Effector memory CD8-positive, alpha-beta T cell (primary cell): ENCODE measurements around the gene MTCH1.

Source experiments
- ATAC-seq: fragments of 150-1000 bp; cut with Tn5 transposase; replicated peaks from 2 replicates; pipeline ENCODE4 v1.10.0; 2021; ENCODE audit warnings: mild to moderate bottlenecking, moderate library complexity
- DNase-seq, 3 experiments: peaks; one replicate each; pipeline ENCODE4 v3.0.0; 2021
- H3K27ac Mint-ChIP-seq, 2 donors: one replicate each; pipeline ENCODE4 v1.8.0; 2022; ENCODE audit warnings: mild to moderate bottlenecking in 2 of 2, mixed read lengths in 2 of 2, moderate library complexity in 2 of 2
- H3K27me3 Mint-ChIP-seq, 2 donors: one replicate each; pipeline ENCODE4 v1.8.0; 2022; ENCODE audit warnings: mixed read lengths in 2 of 2
- H3K36me3 Mint-ChIP-seq: one replicate; pipeline ENCODE4 v1.8.0; 2022; ENCODE audit warnings: mild to moderate bottlenecking, moderate library complexity, mixed read lengths; ENCODE audit not compliant: insufficient read depth
- H3K4me1 Mint-ChIP-seq, 2 donors: one replicate each; pipeline ENCODE4 v1.8.0; 2022; ENCODE audit warnings: low read depth in 2 of 2, mixed read lengths in 2 of 2
- H3K4me3 Mint-ChIP-seq, 2 donors: one replicate each; pipeline ENCODE4 v1.8.0; 2022; ENCODE audit warnings: mild to moderate bottlenecking in 2 of 2, mixed read lengths in 2 of 2, moderate library complexity in 2 of 2
- H3K9me3 Mint-ChIP-seq, 2 donors: one replicate each; pipeline ENCODE4 v1.8.0; 2022; ENCODE audit warnings: mixed read lengths in 2 of 2

MTCH1 gene

DNA sequence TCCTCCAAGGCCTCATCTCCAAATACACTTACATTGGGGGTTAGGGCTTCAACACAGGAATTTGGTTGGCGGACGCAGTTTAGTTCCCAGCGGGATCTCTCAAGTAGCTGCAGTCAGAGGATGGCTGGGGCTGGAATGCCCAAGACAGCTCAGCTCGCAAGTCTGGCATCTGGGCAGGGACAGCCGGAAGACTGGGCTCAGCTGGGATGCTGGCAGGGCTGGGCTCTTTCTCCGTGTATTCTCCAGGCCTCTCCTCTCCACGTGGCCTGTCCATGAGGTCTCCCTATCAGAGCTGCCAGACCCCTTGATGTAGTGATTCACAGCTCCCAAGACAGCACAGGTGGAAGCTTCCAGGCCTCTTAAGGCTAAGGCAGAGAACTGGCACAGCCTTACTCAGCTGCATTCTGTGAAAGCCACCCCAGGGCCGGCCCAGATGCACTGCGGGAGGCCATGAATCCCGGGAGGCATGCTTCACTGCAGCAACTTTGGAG is 24.5 kb upstream of the MTCH1 start:
- no peak overlapping the region for H3K27ac Mint-ChIP-seq
- DNase-seq: no peak

DNA sequence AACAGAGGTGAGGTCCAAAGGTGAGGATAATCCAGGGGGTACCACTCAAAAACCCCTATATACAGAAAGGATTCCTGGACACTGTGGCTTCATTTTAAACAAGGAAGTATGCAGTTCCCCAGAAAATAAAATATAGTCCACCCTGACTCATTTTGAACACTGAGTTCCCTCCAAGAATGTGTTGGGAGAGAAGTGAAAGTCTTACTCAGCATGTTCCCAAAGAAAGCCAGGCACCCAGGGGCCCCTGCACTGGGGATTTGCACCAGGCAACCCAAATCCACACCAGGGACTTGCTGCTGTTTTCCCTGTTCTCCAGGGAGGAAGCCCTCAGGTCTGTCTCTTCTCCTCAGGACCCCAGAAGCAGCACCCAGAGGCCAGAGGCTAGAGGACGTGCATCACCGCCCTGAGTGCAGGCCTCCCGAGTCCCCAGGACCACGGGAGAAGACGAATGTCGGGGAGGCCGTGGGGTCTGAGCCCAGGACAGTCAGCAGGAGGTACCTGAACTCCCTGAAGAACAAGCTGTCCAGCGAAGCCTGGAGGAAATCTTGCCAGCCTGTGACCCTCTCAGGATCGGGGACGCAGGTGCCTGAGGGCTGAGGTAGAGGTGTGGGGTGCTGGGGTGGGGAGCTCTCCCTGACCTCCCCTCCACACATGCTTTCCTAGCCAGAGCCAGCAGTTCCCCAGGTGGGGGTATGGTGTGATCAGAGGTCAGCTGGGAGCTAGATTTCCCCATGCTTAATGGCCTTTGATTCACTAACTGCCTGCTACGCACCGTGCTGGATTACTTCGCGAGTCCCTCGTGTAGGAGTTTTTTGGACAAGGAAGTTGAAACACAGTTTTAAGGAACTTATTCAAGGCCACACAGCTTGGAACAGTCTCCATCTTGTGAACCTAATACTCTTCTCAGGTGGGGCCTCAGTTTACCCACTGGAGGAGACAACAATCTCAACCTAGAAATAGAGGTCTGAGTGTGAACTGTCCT is 22.8 kb upstream of the MTCH1 start:
- peaks cover 11 to 19% of the 10 kb centered on the region in 2 donors for H3K4me1 Mint-ChIP-seq
- no peak for ATAC-seq
- H3K27ac Mint-ChIP-seq: no peak overlapping the region

More for the DNA sequence above, 24.5 kb upstream of the MTCH1 start:
- peaks cover 3% of the 10 kb centered on the region for H3K36me3 Mint-ChIP-seq
- H3K4me3 Mint-ChIP-seq: no peak overlapping the region
- no peak for ATAC-seq
- H3K9me3 Mint-ChIP-seq: no peaks in the 10 kb centered on the region
- H3K4me1 Mint-ChIP-seq: peaks cover 11 to 17% of the 10 kb centered on the region in 2 donors
- H3K27me3 Mint-ChIP-seq: no peaks in the 10 kb centered on the region

DNA sequence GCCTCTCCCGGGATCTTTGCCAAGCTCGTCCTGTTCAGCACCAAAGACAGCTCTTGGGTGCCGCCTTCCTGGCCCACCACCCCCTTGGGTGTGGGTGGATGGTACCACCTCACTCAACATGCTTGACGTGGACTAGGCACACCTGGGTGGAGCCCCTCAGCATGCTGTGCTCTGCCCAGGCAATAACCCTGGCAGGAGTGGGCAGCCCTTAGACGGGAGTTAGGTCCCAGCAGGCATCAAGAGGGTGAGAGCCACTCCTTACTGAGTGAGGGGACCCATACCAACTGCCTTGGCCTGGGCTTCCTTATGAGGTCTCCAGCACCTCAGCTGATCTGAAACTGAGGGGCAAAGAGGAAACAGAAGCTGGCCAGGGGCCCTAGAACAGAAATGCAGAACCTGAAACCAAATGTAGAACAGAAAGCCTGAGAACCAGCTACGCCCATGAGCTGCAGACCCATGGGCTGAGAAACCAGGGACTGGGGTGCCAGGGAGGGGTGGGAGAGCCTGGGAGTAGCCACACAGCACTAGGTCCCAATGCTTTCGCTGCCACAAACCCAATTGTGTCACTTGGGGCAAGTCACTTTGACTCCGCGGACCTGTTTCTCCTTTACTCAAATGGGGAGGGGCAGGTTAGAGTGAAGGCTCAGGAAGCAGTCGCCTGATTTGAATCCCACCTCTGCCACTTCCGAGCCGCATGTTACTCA is 21.5 kb upstream of the MTCH1 start:
- Mint-ChIP-seq H3K27ac (peak overlapping the region in 1 of 2 donors; percentile 17), H3K9me3 (no peaks in the 10 kb centered on the region), H3K27me3 (no peaks in the 10 kb centered on the region), H3K36me3 (peaks cover 2% of the 10 kb centered on the region), H3K4me1 (peaks cover 11 to 19% of the 10 kb centered on the region in 2 donors), H3K4me3 (peak overlapping the region in 1 of 2 donors; percentile 61)
- DNase-seq (no peak), ATAC-seq (peak; percentile 27)

More for the DNA sequence above, 22.8 kb upstream of the MTCH1 start:
- Mint-ChIP-seq H3K27me3 (no peaks in the 10 kb centered on the region), H3K9me3 (no peaks in the 10 kb centered on the region), H3K36me3 (peaks cover 3% of the 10 kb centered on the region), H3K4me3 (no peak overlapping the region)
- DNase-seq: no peak

DNA sequence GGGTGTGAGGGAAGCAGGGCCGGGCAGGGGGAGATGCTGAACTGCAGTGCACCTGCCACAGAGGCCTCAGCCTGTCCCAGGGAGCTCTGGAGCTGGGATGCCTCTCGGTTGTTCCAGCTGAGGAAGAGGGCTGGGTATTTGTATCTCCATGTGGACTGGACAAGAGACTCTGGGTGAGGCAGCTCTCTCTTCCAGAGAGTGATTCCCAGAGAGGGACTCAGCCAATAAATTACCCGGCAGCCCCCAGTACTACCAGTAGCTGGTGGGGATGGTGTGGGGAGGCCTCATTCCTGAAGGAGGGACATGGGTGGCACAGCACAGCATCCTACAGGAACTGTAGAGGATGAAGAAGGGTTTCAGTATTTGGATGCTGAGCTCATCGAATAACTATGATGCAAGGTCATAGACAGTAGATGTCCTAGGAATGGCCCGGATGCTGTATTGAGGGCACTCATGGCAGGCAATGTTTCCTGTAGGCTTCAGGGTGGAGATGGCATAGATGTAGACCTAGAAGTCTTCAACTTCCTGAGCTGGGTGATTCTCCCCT is 20.9 kb upstream of the MTCH1 start:
- H3K27me3 Mint-ChIP-seq: no peaks in the 10 kb centered on the region
- peak overlapping the region; percentile 54 to 87 for H3K27ac Mint-ChIP-seq
- no peaks in the 10 kb centered on the region for H3K36me3 Mint-ChIP-seq
- peaks cover 11 to 19% of the 10 kb centered on the region in 2 donors for H3K4me1 Mint-ChIP-seq
- no peak for ATAC-seq
- no peaks in the 10 kb centered on the region for H3K9me3 Mint-ChIP-seq
- H3K4me3 Mint-ChIP-seq: peak overlapping the region; percentile 58 to 79
- DNase-seq: no peak

DNA sequence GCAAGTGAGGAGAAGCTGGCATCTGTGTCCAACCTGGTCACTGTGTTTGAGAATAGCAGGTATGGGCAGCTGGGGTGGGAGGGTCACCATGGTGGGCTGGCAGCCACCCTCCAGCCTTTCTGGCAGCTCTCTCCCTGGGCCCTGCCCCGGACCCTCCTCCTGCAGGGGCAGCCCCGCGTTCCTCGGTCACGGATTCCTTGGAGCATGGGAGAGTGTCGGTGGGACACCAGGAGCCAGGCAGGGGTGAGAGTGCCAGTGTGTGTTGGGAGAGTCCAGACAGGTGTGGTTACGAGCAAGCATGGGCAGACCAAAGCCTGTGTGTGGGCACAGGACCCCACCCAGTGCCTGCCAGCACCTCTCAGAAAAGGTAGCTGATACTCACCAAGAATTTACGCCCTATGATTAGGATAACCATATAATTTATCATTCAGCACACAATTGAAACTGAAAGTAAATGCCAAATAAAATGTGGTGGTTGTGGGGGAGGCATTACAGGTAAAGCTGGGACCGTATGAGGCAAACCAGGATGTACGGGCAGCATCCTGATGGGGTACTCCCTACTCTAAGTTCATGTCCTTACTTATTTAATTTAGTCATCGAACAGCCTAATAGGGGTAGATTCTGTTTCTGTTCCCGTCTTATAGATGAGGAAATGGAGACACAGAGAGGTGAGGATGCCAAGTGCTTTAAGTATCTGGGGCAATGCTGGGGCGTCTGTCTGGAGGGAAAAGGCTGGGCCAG is 20.0 kb upstream of the MTCH1 start:
- Mint-ChIP-seq H3K36me3 (no peaks in the 10 kb centered on the region), H3K4me1 (peaks cover 11 to 19% of the 10 kb centered on the region in 2 donors), H3K27me3 (no peaks in the 10 kb centered on the region), H3K9me3 (no peaks in the 10 kb centered on the region), H3K4me3 (peak overlapping the region; percentile 58 to 79), H3K27ac (peak overlapping the region; percentile 54 to 87)
- DNase-seq: no peak
- peak; percentile 54 for ATAC-seq

DNA sequence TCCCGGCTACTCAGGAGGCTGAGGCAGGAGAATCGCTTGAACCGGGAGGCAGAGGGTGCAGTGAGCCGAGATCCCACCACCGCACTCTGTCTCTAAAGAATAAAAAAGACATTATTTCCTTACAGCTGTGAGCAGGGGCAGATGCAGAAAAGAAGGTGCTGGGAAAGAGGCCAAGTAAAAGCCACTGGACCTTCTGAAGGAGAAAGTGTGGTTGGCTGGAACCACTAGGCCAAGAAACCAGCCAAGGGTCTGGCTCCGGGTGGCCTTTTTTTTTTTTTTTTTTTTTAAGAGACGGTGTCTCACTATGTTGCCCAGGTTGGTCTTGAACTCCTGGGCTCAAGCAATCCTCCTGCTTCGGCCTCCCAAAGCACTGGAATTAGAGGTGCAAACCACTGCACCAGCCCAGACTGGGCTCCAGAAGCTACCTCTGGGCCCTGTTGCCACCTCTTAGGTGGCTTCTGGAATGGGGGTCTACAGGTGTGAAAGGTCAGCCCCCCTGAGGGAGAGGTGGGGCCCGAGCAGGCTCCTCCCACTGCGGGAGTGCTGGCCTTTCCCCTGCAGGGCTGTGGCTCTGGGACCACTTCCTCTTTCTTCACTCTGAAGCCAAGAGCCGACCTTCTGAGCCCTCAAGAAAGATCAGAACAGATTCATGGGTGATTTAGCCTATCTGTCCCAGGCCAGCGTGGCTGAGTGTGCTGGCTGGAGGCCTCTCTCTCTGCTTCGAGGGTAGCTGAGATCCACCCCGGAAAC is 19.2 kb upstream of the MTCH1 start, which contains the start of gene FGD2:
Gene FGD2 (plus strand): TSS at position 595 of the 750 bp plus-strand sequence. CDS start 163 bp downstream, outside the sequence.
- no peaks in the 10 kb centered on the region for H3K27me3 Mint-ChIP-seq
- peak; percentile 59 for ATAC-seq

DNA sequence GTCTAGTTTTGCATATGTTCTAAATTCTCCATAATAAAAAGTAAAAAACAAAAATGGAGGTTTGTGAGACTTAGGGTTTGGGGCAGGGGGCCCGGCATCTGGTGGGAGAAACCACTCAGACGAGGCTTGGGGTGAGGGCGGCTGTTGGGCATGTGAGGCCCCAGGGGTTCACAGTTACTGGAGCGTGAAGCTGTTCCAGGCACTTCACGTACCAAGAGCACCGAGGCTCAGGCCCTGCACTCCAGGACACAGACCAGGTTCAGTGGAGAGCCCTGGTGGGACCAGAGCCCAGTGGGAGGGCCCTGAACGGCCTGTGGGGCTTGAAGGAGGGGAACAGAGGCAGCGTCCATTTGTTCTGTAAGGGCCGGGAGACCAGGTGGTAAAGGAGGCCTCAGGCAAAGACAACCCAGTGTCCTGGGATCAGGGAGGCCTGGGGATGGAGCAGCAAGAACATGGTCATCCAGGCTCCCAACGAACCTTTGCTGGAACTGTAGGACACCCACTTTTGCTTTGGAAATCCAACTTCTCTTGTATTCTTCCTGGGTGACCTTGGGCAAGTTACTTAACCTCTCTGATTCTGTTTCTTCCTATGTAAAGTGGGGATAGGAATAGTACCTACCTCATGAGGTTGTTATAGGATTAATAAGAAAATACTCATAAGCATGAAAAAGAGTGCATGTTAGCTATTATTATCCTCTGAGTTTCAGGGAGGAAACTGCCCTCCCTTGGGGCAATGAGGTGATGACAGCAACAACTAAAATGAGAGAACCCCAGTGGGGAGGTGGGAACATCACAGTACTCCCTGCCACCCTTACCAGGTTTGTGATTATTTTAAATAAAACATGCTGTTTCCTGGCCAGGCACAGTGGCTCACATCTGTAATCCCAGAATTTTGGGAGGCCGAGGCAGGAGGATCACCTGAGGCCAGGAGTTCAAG is 18.3 kb upstream of the MTCH1 start:
- Mint-ChIP-seq H3K27me3 (no peaks in the 10 kb centered on the region), H3K36me3 (no peaks in the 10 kb centered on the region), H3K9me3 (no peaks in the 10 kb centered on the region), H3K4me1 (peaks cover 11 to 19% of the 10 kb centered on the region in 2 donors), H3K27ac (no peak overlapping the region), H3K4me3 (peak overlapping the region; percentile 57 to 59)
- ATAC-seq (no peak), DNase-seq (no peak)

More for the DNA sequence above, 19.2 kb upstream of the MTCH1 start, which contains the start of gene FGD2:
- Mint-ChIP-seq H3K4me3 (peak within 1 kb of the TSS; percentile 59 to 79), H3K9me3 (no peaks in the 10 kb centered on the region), H3K27ac (peak within 1 kb of the TSS; percentile 54 to 87), H3K4me1 (peaks cover 11 to 19% of the 10 kb centered on the region in 2 donors), H3K36me3 (no peaks in the 10 kb centered on the region)
- no peak for DNase-seq

DNA sequence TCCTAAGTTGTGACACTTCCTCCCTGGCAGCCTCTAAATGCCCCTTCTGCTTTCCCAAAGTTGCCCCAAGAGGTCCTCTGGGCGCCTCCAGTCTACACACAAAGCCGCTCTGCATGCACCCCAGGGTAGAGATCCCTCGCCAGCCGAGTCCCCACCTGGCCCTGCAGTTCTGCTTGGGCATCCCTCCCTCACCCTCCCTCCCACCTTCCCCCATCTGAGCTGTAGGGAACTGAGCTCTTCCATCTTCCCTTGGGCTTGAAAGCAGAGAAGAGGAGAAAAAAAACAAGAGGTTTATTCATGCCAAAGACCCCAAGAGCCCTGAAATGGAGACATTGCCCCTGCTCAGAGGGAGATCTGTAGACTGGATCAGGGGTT is 13.7 kb upstream of the MTCH1 start:
- H3K27ac Mint-ChIP-seq: no peak overlapping the region
- ATAC-seq (no peak), DNase-seq (no peak)
- H3K27me3 Mint-ChIP-seq: peaks cover 12 to 29% of the 10 kb centered on the region in 2 donors
- no peak overlapping the region for H3K4me3 Mint-ChIP-seq
- no peaks in the 10 kb centered on the region for H3K36me3 Mint-ChIP-seq
- H3K4me1 Mint-ChIP-seq: no peaks in the 10 kb centered on the region
- no peaks in the 10 kb centered on the region for H3K9me3 Mint-ChIP-seq

DNA sequence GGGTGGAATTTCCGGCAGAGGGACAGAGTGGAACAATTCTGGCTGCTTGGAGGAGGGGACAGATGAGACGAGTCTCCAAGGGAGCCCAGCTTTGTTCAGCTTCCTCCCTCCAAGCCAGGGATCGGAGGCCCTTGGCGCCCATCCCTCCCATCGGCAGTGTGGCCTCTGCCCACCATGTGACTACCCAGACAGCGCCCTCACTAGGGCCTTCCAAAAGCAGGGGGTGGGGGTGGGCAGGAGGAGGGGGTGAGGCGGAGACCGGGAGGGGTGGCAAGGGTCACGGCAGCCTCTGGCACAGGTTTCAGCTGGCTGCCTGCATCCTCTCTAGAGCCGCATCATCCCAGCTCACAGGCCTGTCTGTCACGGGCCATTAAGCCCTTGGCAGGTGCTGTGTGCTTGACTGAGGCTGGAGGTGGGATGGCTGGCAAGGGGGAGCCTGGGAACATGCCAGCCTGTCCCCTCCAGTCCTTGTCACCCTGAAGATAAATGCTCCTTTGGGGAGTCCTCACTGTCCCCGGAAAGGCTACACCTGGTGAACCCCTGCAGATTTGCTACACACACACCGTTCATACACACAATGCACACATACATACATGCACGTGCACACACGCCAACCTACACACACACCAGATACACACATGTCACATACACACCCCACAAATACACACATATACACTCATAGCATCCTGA is 13.2 kb upstream of the MTCH1 start:
- Mint-ChIP-seq H3K4me1 (no peaks in the 10 kb centered on the region), H3K9me3 (no peaks in the 10 kb centered on the region), H3K27ac (no peak overlapping the region), H3K27me3 (peaks cover 12 to 33% of the 10 kb centered on the region in 2 donors), H3K36me3 (no peaks in the 10 kb centered on the region), H3K4me3 (no peak overlapping the region)
- DNase-seq (no peak), ATAC-seq (no peak)

DNA sequence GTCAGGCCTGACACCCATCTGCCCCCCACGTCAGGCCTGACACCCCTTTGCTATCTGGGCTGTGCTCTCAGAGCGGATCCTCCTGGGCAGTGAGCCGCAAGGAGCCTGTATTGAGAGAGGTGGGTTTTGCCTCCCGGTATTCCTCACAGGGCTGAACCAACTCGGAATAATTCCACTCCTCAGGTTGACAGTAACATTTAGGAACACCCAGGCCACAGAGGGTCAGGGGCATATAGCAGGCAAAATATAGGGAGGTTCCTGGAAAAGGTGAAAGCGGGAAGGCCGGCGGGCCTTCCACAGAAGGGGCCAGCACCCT is 12.7 kb upstream of the MTCH1 start:
- ATAC-seq: no peak
- no peaks in the 10 kb centered on the region for H3K4me1 Mint-ChIP-seq
- no peak for DNase-seq
- H3K36me3 Mint-ChIP-seq: no peaks in the 10 kb centered on the region
- H3K9me3 Mint-ChIP-seq: no peaks in the 10 kb centered on the region
- H3K27me3 Mint-ChIP-seq: peaks cover 12 to 38% of the 10 kb centered on the region in 2 donors
- no peak overlapping the region for H3K4me3 Mint-ChIP-seq
- H3K27ac Mint-ChIP-seq: no peak overlapping the region
